ENCODE data around the gene EP400.

Gene EP400

DNA sequence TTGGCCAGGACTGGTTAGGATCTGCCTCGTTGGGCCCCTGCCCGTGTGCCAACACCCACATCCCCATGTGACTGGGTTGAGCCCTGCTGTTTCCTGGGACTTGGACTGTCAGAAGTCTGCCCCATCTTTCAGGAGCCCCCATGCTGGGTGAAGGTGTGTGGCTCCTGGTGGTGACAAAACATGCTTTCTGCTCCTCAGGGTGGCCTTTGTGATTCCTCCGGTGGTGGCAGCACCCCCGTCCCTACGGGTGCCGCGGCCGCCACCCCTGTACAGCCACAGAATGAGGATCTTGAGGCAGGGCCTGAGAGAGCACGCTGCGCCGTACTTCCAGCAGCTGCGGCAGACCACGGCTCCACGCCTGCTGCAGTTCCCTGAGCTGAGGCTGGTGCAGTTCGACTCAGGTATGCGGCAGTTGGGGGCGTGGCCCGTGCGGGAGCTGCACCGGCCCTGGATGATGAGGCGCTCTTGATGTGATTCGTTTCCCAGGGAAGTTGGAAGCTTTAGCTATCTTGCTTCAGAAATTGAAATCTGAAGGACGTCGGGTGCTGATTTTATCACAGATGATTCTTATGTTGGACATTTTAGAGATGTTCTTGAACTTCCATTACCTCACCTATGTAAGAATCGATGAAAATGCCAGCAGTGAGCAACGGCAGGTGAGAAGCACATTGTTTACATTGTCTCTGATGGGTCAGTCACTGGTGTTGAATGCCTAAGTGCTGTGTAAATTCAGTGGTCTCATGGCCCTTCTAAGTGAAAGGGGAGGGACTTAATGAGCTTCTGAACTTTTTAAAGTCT lies 80.0 kb downstream of the EP400 start:
- TF ChIP-seq, protein P1, sequence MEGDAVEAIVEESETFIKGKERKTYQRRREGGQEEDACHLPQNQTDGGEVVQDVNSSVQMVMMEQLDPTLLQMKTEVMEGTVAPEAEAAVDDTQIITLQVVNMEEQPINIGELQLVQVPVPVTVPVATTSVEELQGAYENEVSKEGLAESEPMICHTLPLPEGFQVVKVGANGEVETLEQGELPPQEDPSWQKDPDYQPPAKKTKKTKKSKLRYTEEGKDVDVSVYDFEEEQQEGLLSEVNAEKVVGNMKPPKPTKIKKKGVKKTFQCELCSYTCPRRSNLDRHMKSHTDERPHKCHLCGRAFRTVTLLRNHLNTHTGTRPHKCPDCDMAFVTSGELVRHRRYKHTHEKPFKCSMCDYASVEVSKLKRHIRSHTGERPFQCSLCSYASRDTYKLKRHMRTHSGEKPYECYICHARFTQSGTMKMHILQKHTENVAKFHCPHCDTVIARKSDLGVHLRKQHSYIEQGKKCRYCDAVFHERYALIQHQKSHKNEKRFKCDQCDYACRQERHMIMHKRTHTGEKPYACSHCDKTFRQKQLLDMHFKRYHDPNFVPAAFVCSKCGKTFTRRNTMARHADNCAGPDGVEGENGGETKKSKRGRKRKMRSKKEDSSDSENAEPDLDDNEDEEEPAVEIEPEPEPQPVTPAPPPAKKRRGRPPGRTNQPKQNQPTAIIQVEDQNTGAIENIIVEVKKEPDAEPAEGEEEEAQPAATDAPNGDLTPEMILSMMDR (IDR thresholded peaks at IDR 0.05; ENCODE audit: low read depth, low read length): no peak
- TF ChIP-seq MYC (IDR thresholded peaks at IDR 0.05; ENCODE audit: low read depth, low read length): no peak
- TF ChIP-seq, protein P2, sequence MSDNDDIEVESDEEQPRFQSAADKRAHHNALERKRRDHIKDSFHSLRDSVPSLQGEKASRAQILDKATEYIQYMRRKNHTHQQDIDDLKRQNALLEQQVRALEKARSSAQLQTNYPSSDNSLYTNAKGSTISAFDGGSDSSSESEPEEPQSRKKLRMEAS (IDR thresholded peaks at IDR 0.05; ENCODE audit: low read depth, low read length): no peak
- TF ChIP-seq POLR2A (IDR thresholded peaks at IDR 0.05; ENCODE audit: extremely low read depth, insufficient read length): no peak
- DNase-seq (ENCODE audit: low read depth): no peak
- H3K4me3 ChIP-seq (ENCODE audit: low read depth, low read length): no peak overlapping the region

DNA sequence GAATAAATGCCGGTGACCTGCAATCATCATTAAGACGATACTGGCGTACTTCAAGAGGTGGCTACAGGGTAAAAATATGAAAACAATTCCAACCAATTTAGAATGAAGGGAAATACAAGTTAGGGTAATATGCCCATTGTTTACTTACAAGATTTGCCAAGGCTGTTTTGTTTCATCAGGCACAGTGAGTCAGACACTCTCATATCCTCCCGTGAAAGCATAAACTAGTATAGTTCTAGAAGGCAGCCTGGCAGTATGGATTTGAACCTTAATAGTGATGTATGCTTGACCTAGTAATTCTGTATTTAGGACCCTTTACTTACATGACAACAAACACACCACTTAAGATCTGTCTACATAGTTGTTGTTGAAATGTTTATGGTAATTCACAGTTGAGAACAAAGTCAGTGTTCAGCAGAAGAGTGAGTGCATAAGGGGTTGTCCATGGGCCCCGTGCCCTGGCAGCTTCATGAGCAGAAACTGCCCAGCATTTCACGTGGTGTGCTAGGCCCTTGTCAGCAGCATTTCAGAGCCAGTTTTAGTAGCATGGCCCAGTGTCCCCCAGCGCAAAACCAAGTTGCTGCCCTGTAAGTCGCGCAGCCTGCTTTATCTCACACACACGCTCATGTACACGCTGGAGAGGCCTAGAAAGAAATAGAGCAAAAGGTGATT lies 80.8 kb downstream of the EP400 start:
- TF ChIP-seq MYC (IDR thresholded peaks at IDR 0.05; ENCODE audit: low read depth, low read length): no peak
- TF ChIP-seq, protein P1 (IDR thresholded peaks at IDR 0.05; ENCODE audit: low read depth, low read length): no peak
- TF ChIP-seq POLR2A (IDR thresholded peaks at IDR 0.05; ENCODE audit: extremely low read depth, insufficient read length): no peak
- TF ChIP-seq, protein P2 (IDR thresholded peaks at IDR 0.05; ENCODE audit: low read depth, low read length): no peak
- H3K4me3 ChIP-seq (ENCODE audit: low read depth, low read length): no peak overlapping the region
- DNase-seq (ENCODE audit: low read depth): no peak

DNA sequence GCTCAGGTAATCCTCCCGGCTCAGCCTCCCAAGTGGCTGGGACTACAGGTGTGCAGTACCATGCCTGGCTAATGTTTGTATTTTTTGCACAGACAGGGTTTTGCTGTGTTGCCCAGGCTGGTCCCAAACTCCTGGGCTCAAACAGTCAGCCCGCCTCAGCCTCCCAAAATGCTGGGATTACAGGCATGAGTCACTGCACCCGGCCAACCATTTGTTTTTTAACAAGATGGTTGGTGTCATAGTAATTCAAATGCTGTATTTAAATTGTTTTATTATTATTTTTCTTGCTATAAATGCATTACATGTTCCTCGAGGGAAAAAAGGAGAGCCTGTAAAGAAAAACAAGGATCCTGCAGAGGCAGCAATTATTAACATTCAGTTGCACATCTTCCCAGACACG lies 83.9 kb downstream of the EP400 start:
- no peak overlapping the region for H3K4me3 ChIP-seq (ENCODE audit: low read depth, low read length)
- TF ChIP-seq MYC (IDR thresholded peaks at IDR 0.05; ENCODE audit: low read depth, low read length) (no peak), POLR2A (IDR thresholded peaks at IDR 0.05; ENCODE audit: extremely low read depth, insufficient read length) (no peak)
- TF ChIP-seq, protein P2 (IDR thresholded peaks at IDR 0.05; ENCODE audit: low read depth, low read length): no peak
- TF ChIP-seq, protein P1 (IDR thresholded peaks at IDR 0.05; ENCODE audit: low read depth, low read length): no peak
- DNase-seq (ENCODE audit: low read depth): no peak

DNA sequence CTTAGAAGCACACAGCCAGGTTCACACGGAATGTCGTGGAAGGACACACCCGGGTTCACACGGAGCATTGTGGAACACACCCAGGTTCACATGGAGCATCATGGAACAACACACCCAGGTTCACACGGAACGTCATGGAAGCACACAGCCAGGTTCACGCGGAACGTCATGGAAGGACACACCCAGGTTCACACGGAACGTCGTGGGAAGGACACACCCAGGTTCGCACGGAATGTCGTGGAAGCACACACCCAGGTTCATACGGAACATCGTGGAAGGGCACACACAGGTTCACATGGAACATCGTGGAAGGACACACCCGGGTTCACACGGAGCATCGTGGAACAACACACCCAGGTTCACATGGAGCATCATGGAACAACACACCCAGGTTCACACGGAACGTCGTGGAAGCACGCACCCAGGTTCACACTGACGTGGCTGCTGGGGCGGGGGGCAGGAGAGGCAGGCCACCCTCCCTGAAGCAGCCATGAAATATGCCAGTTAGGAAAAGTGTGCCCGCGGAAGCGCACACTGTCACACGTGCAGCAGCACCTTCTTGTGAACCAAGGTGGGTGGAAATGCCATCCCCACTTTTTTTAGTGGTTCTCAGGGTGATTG lies 86.4 kb downstream of the EP400 start:
- no peak for DNase-seq (ENCODE audit: low read depth)
- TF ChIP-seq, protein P2 (IDR thresholded peaks at IDR 0.05; ENCODE audit: low read depth, low read length): no peak
- TF ChIP-seq, protein P1 (IDR thresholded peaks at IDR 0.05; ENCODE audit: low read depth, low read length): no peak
- no peak for TF ChIP-seq MYC (IDR thresholded peaks at IDR 0.05; ENCODE audit: low read depth, low read length)
- TF ChIP-seq POLR2A (IDR thresholded peaks at IDR 0.05; ENCODE audit: extremely low read depth, insufficient read length): no peak
- no peak overlapping the region for H3K4me3 ChIP-seq (ENCODE audit: low read depth, low read length)

DNA sequence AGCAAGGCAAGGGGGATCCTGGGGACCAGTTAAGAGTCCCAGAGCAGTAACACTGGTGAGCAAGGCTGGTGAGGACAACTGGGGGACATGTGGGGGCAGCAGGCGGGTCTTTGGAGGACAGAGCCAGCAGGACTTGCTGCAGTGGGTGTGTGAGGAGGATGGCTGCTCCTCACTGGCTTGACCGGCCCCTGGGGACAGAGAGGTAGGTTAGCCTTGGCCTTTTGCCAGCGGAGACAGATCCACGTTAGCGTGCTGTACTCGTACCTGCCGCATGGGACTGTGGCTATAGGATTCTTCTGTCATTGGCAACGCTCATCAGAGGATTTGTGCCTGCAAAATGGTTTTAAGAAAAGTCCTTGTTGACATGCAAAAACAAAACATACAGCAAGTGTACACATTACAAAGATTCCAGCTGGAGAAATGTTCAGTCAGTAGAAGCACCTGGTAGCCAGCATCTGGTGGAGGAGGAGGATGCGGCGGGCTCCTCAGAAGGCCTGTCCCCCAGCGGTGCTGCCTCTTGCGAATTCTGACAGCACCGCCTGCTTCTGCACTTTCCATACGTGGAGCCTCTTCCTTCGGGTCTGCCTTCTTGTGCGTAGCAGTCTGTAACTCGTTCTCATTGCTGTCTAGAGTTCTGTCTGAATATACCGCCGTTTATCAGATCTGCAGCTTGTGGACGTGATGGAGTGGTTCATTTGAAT lies 91.3 kb downstream of the EP400 start:
- no peak for DNase-seq (ENCODE audit: low read depth)
- no peak overlapping the region for H3K4me3 ChIP-seq (ENCODE audit: low read depth, low read length)
- TF ChIP-seq, protein P1 (IDR thresholded peaks at IDR 0.05; ENCODE audit: low read depth, low read length): no peak
- TF ChIP-seq, protein P2 (IDR thresholded peaks at IDR 0.05; ENCODE audit: low read depth, low read length): no peak
- no peak for TF ChIP-seq MYC (IDR thresholded peaks at IDR 0.05; ENCODE audit: low read depth, low read length)
- no peak for TF ChIP-seq POLR2A (IDR thresholded peaks at IDR 0.05; ENCODE audit: extremely low read depth, insufficient read length)

Measured in NB4 (cell line).